ENCODE measurements around the gene IQCH. TPM values are rescaled to one million over a fixed set of nuclear protein-coding genes. Genes with fewer than 3 reads are reported as not detected.

IQCH gene
- total RNA-seq, 1 experiment from 2014 or later: 2.4 TPM

GRCh38 chr15:67335534-67336222 lies 81.1 kb downstream of the IQCH start:
- peaks cover 3% of the 10 kb centered on the region for H3K27me3 Mint-ChIP-seq (ENCODE audit: insufficient read depth, unreplicated experiment)
- no peak overlapping the region for H3K4me3 Mint-ChIP-seq (ENCODE audit: unreplicated experiment)
- no peaks in the 10 kb centered on the region for H3K36me3 Mint-ChIP-seq (ENCODE audit: insufficient read depth, unreplicated experiment)
- Histone ChIP-seq H3K27me3 (replicated peaks; ENCODE audit: control insufficient read depth, insufficient read depth, low read length) (no peaks in the 10 kb centered on the region), H3K9me3 (no peaks in the 10 kb centered on the region), H3K4me1 (no peaks in the 10 kb centered on the region), H3K4me3 (ENCODE audit: low read depth, low read length) (no peak overlapping the region), H3K36me3 (ENCODE audit: control insufficient read depth, insufficient read depth, low read length) (no peaks in the 10 kb centered on the region)
- CTCF ChIA-PET: no interaction called here
- H3K4me1 Mint-ChIP-seq (ENCODE audit: low read depth, unreplicated experiment): no peaks in the 10 kb centered on the region
- no TSS peak for BruUV-seq (replicated peaks)
- H3K9me3 Mint-ChIP-seq (ENCODE audit: unreplicated experiment): no peaks in the 10 kb centered on the region
- DNase-seq: no peak
- intact Hi-C loops (cut with micrococcal nuclease; ENCODE audit: unreplicated experiment): no loop called here
- no peak overlapping the region for H3K27ac Mint-ChIP-seq (ENCODE audit: unreplicated experiment)
- POLR2A ChIA-PET: no interaction called here
- TF ChIP-seq CTCF (IDR thresholded peaks at IDR 0.05; ENCODE audit: insufficient read depth in 1 of 2, low read depth in 1 of 2, low read length in 1 of 2, severe bottlenecking in 1 of 2, unreplicated experiment in 1 of 2): no peak

GRCh38 chr15:67340630-67341029 lies 86.0 kb downstream of the IQCH start:
- Mint-ChIP-seq H3K9me3 (ENCODE audit: unreplicated experiment) (no peaks in the 10 kb centered on the region), H3K27me3 (ENCODE audit: insufficient read depth, unreplicated experiment) (no peaks in the 10 kb centered on the region), H3K4me3 (ENCODE audit: unreplicated experiment) (no peak overlapping the region), H3K36me3 (ENCODE audit: insufficient read depth, unreplicated experiment) (no peaks in the 10 kb centered on the region), H3K4me1 (ENCODE audit: low read depth, unreplicated experiment) (no peaks in the 10 kb centered on the region), H3K27ac (ENCODE audit: unreplicated experiment) (no peak overlapping the region)
- no peak overlapping the region for H3K4me3 ChIP-seq (ENCODE audit: low read depth, low read length)
- H3K4me1 ChIP-seq: no peaks in the 10 kb centered on the region
- no peak for TF ChIP-seq CTCF (IDR thresholded peaks at IDR 0.05; ENCODE audit: insufficient read depth in 1 of 2, low read depth in 1 of 2, low read length in 1 of 2, severe bottlenecking in 1 of 2, unreplicated experiment in 1 of 2)
- no peak for DNase-seq
- no peaks in the 10 kb centered on the region for H3K27me3 ChIP-seq (replicated peaks; ENCODE audit: control insufficient read depth, insufficient read depth, low read length)
- H3K36me3 ChIP-seq (ENCODE audit: control insufficient read depth, insufficient read depth, low read length): no peaks in the 10 kb centered on the region
- no peaks in the 10 kb centered on the region for H3K9me3 ChIP-seq
- BruUV-seq (replicated peaks): no TSS peak
- intact Hi-C loops (cut with micrococcal nuclease; ENCODE audit: unreplicated experiment): no loop called here
- ChIA-PET CTCF (no interaction called here), POLR2A (no interaction called here)

- intact Hi-C loops (cut with micrococcal nuclease; ENCODE audit: unreplicated experiment): no loop called here
Observed at GRCh38 chr15:67341539-67341938, 87.0 kb downstream of the IQCH start.

More at GRCh38 chr15:67341539-67341938, 87.0 kb downstream of the IQCH start:
- Histone ChIP-seq H3K4me1 (no peaks in the 10 kb centered on the region), H3K9me3 (no peaks in the 10 kb centered on the region), H3K4me3 (ENCODE audit: low read depth, low read length) (no peak overlapping the region), H3K36me3 (ENCODE audit: control insufficient read depth, insufficient read depth, low read length) (no peaks in the 10 kb centered on the region), H3K27me3 (replicated peaks; ENCODE audit: control insufficient read depth, insufficient read depth, low read length) (no peaks in the 10 kb centered on the region)
- ChIA-PET CTCF (no interaction called here), POLR2A (no interaction called here)
- H3K36me3 Mint-ChIP-seq (ENCODE audit: insufficient read depth, unreplicated experiment): no peaks in the 10 kb centered on the region
- no peaks in the 10 kb centered on the region for H3K9me3 Mint-ChIP-seq (ENCODE audit: unreplicated experiment)
- H3K4me1 Mint-ChIP-seq (ENCODE audit: low read depth, unreplicated experiment): no peaks in the 10 kb centered on the region
- H3K27ac Mint-ChIP-seq (ENCODE audit: unreplicated experiment): no peak overlapping the region
- no TSS peak for BruUV-seq (replicated peaks)
- TF ChIP-seq CTCF (IDR thresholded peaks at IDR 0.05; ENCODE audit: insufficient read depth in 1 of 2, low read depth in 1 of 2, low read length in 1 of 2, severe bottlenecking in 1 of 2, unreplicated experiment in 1 of 2): no peak
- DNase-seq: no peak
- no peaks in the 10 kb centered on the region for H3K27me3 Mint-ChIP-seq (ENCODE audit: insufficient read depth, unreplicated experiment)
- no peak overlapping the region for H3K4me3 Mint-ChIP-seq (ENCODE audit: unreplicated experiment)
